B cell (primary cell): ENCODE results near the gene IPO13. TPM values are rescaled to one million over a fixed set of nuclear protein-coding genes. Genes with fewer than 3 reads are reported as not detected.

ENCODE experiments used
- ATAC-seq: fragments of 200-7000 bp; cut with Tn5 transposase; one replicate; pipeline ENCODE4 v1.10.0; 2021; ENCODE audit warnings: low read depth, mild to moderate bottlenecking, moderate number of reproducible peaks, moderate library complexity
- CTCF ChIA-PET: fragments of 350-600 bp; sonication (Branson Sonifier 250); formaldehyde crosslinking; loops from one replicate; lab custom pipeline; 2021; ENCODE audit warnings: antibody characterized with exemption, inconsistent platforms; lab: Charles Lee
- POLR2A ChIA-PET: fragments of 350-600 bp; sonication (Branson Sonifier 250); formaldehyde crosslinking; loops from one replicate; lab custom pipeline; 2021; ENCODE audit warnings: antibody characterized with exemption; lab: Charles Lee
- DNase-seq: peaks from one replicate; pipeline ENCODE4 v3.0.0; 2013
- H2AFZ ChIP-seq: 2 replicates; pipeline ENCODE4 v1.6.1; 2012; ENCODE audit warnings: mild to moderate bottlenecking, low read depth, low read length; ENCODE audit not compliant: insufficient read depth, poor library complexity, severe bottlenecking
- H3K27ac ChIP-seq, 2 donors: 1 replicate in 1 of 2; 2 replicates in 1 of 2; pipeline ENCODE4 v1.5.1; 2012 to 2013; ENCODE audit warnings: low read length in 2 of 2, mild to moderate bottlenecking in 2 of 2, moderate library complexity in 1 of 2
- H3K27me3 ChIP-seq, 4 experiments: fragments of 200-600 bp in 1 of 4; sonication (generic) in 1 of 4; replicated peaks in 1 of 4; 1 replicate in 2 of 4; 2 replicates in 2 of 4; pipeline versions ENCODE4 v1.6.1 to v1.7.0; 2013 to 2016; ENCODE audit warnings: low read length in 3 of 4, mild to moderate bottlenecking in 2 of 4, mixed read lengths in 1 of 4, moderate library complexity in 1 of 4; ENCODE audit not compliant: insufficient read depth in 4 of 4, control insufficient read depth in 3 of 4; ENCODE audit errors: control extremely low read depth in 1 of 4
- H3K36me3 ChIP-seq, 2 experiments: replicated peaks in 1 of 2; 1 replicate in 1 of 2; 2 replicates in 1 of 2; pipeline versions ENCODE4 v1.6.1 to v1.7.1; 2013; ENCODE audit warnings: low read length in 1 of 2; ENCODE audit not compliant: insufficient read depth in 2 of 2, control insufficient read depth in 1 of 2; ENCODE audit errors: control extremely low read depth in 1 of 2, extremely low read depth in 1 of 2
- H3K4me1 ChIP-seq, 2 donors: fragments of 200-600 bp in 1 of 2; sonication (generic) in 1 of 2; 1 replicate in 1 of 2; 2 replicates in 1 of 2; pipeline versions ENCODE4 v1.5.1 to v1.6.1; 2013 to 2017; ENCODE audit warnings: low read length in 2 of 2; ENCODE audit not compliant: control insufficient read depth in 2 of 2, insufficient read depth in 2 of 2
- H3K4me2 ChIP-seq: replicated peaks from 2 replicates; pipeline ENCODE3; 2012; ENCODE audit warnings: mild to moderate bottlenecking, low read depth, low read length; ENCODE audit not compliant: poor library complexity, severe bottlenecking
- H3K4me3 ChIP-seq, 5 experiments: fragments of 200-600 bp in 1 of 5; sonication (generic) in 1 of 5; 1 replicate in 3 of 5; 2 replicates in 2 of 5; pipeline versions ENCODE4 v1.5.1 to v1.7.0; 2011 to 2016; ENCODE audit warnings: low read length in 4 of 5, mild to moderate bottlenecking in 4 of 5, low read depth in 2 of 5, control low read depth in 1 of 5, moderate library complexity in 1 of 5; ENCODE audit not compliant: insufficient read depth in 1 of 5; ENCODE audit errors: control extremely low read depth in 1 of 5, extremely low read depth in 1 of 5
- H3K79me2 ChIP-seq: fragments of 200-600 bp; sonication (generic); one replicate; pipeline ENCODE4 v1.6.0; 2016; ENCODE audit warnings: low read length; ENCODE audit not compliant: control insufficient read depth, insufficient read depth
- H3K9ac ChIP-seq: fragments of 200-600 bp; sonication (generic); 2 replicates; pipeline ENCODE4 v1.6.1; 2017; ENCODE audit warnings: mild to moderate bottlenecking, low read length, moderate library complexity
- H3K9me3 ChIP-seq, 3 donors: one replicate each; pipeline versions ENCODE4 v1.6.1 to v1.7.1; 2013; ENCODE audit warnings: low read length in 2 of 3; ENCODE audit not compliant: control insufficient read depth in 2 of 3, insufficient read depth in 1 of 3; ENCODE audit errors: control extremely low read depth in 1 of 3
- H4K20me1 ChIP-seq: 2 replicates; pipeline ENCODE4 v1.6.0; 2012; ENCODE audit warnings: mild to moderate bottlenecking, low read length; ENCODE audit not compliant: insufficient read depth, control insufficient read depth, poor library complexity, severe bottlenecking
- H3K27ac Mint-ChIP-seq: one replicate; pipeline ENCODE4 v1.8.0; 2021; ENCODE audit warnings: mixed read lengths
- H3K27me3 Mint-ChIP-seq: one replicate; pipeline ENCODE4 v1.8.0; 2021; ENCODE audit warnings: mixed read lengths
- H3K4me1 Mint-ChIP-seq: one replicate; pipeline ENCODE4 v1.8.0; 2021; ENCODE audit warnings: mixed read lengths
- H3K4me3 Mint-ChIP-seq: one replicate; pipeline ENCODE4 v1.8.0; 2021; ENCODE audit warnings: mixed read lengths
- H3K9me3 Mint-ChIP-seq: one replicate; pipeline ENCODE4 v1.8.0; 2022; ENCODE audit warnings: mixed read lengths; ENCODE audit not compliant: insufficient read depth
- CTCF ChIP-seq: fragments of 200-600 bp; IDR thresholded peaks from one replicate; pipeline ENCODE4 v1.8.0; 2022; ENCODE audit warnings: antibody characterized with exemption, mild to moderate bottlenecking
- EZH2 ChIP-seq: IDR thresholded peaks from 2 replicates; pipeline ENCODE4 v1.6.1; 2012; ENCODE audit warnings: borderline replicate concordance, low read depth, mild to moderate bottlenecking, moderate library complexity, low read length; ENCODE audit not compliant: insufficient read depth, poor library complexity, severe bottlenecking
- WGBS: methylation state at CpG from one replicate; pipeline ENCODE4 v1.1.5; 2013; ENCODE audit warnings: missing lambda C conversion rate; ENCODE audit not compliant: insufficient coverage; 5-methylcytosine and 5-hydroxymethylcytosine counted together
- intact Hi-C: fragments of 100-400 bp; cut with micrococcal nuclease; formaldehyde crosslinking; loops from one replicate; pipeline ENCODE4 v1.10.0; 2022
- polyA plus RNA-seq: library from polyadenylated mRNA; depleted of rRNA; stranded (reverse); fragments of >200 nt; gene quantifications from 2 replicates; pipeline ENCODE4 v1.2.3, GENCODE V29; 2012
- total RNA-seq, 2 donors: library from RNA; stranded (reverse); fragments of 120-200 nt in 1 of 2; gene quantifications; 1 replicate in 1 of 2; 2 replicates in 1 of 2; pipeline versions ENCODE4 v1.2.3 to v1.2.4, GENCODE V29; 2013 to 2022

IPO13 gene
- total and polyA plus RNA-seq, 2 donors (not counting 1 experiment from before 2014, with no cell fraction given): 18.7 to 19.7 TPM

GRCh38 chr1:43957407-43958040 lies 10.8 kb downstream of the IPO13 start:
- Histone ChIP-seq H3K4me1 (no peaks in the 10 kb centered on the region), H3K9ac (no peak overlapping the region), H3K27me3 (no peaks in the 10 kb centered on the region), H4K20me1 (no peaks in the 10 kb centered on the region), H3K4me2 (no peak overlapping the region), H3K27ac (no peak overlapping the region), H3K4me3 (no peak overlapping the region), H3K36me3 (peaks cover 0 to 23% of the 10 kb centered on the region in 2 experiments), H2AFZ (no peak overlapping the region), H3K9me3 (no peaks in the 10 kb centered on the region), H3K79me2 (peaks cover 18% of the 10 kb centered on the region)
- H3K4me1 Mint-ChIP-seq: no peaks in the 10 kb centered on the region
- TF ChIP-seq EZH2 (no peak), CTCF (no peak)
- no peak overlapping the region for H3K27ac Mint-ChIP-seq
- ATAC-seq (no peak), DNase-seq (no peak)
- H3K27me3 Mint-ChIP-seq: no peaks in the 10 kb centered on the region
- H3K4me3 Mint-ChIP-seq: no peak overlapping the region
- intact Hi-C loops: no loop called here
- ChIA-PET CTCF (no interaction called here), POLR2A (no interaction called here)
- no peaks in the 10 kb centered on the region for H3K9me3 Mint-ChIP-seq
- WGBS: 96% methylated on average over 7 of the region's 7 CpGs

GRCh38 chr1:43958351-43959255 lies 11.9 kb downstream of the IPO13 start:
- no peaks in the 10 kb centered on the region for H4K20me1 ChIP-seq
- ChIA-PET POLR2A (no interaction called here), CTCF (no interaction called here)
- no peak overlapping the region for H3K27ac Mint-ChIP-seq
- DNase-seq: no peak
- no peak overlapping the region for H3K9ac ChIP-seq
- WGBS: 97% methylated on average over 5 of the region's 9 CpGs
- intact Hi-C loops: no loop called here
- no peaks in the 10 kb centered on the region for H3K4me1 Mint-ChIP-seq
- H3K4me1 ChIP-seq: no peaks in the 10 kb centered on the region
- peaks cover 0 to 23% of the 10 kb centered on the region in 2 experiments for H3K36me3 ChIP-seq
- no peak for ATAC-seq
- H3K4me3 Mint-ChIP-seq: no peak overlapping the region
- no peaks in the 10 kb centered on the region for H3K27me3 Mint-ChIP-seq
- no peak overlapping the region for H3K4me3 ChIP-seq
- H3K9me3 Mint-ChIP-seq: no peaks in the 10 kb centered on the region
- TF ChIP-seq CTCF (no peak), EZH2 (no peak)
- no peaks in the 10 kb centered on the region for H3K27me3 ChIP-seq
- no peak overlapping the region for H3K4me2 ChIP-seq
- peaks cover 8% of the 10 kb centered on the region for H3K79me2 ChIP-seq
- H3K9me3 ChIP-seq: no peaks in the 10 kb centered on the region
- no peak overlapping the region for H2AFZ ChIP-seq
- no peak overlapping the region for H3K27ac ChIP-seq
